Stimulated activated CD4-positive, alpha-beta T cell treated with anti-CD3 and anti-CD28 coated beads, Interleukin-1b, Interleukin-23, amount 100 ng/mL, for 4 hours (primary cell): ENCODE data around the gene BLOC1S4.
"Not testable (repeated sequence)": the region's sequence is repeated elsewhere in the genome, so short reads cannot be mapped to it uniquely, and the experiment has no call there.

Experiments used
- DNase-seq, 2 donors: peaks; one replicate each; pipeline ENCODE4 v3.0.0-alpha.2; 2020; ENCODE audit warnings: low read depth in 2 of 2

BLOC1S4 gene, protein sequence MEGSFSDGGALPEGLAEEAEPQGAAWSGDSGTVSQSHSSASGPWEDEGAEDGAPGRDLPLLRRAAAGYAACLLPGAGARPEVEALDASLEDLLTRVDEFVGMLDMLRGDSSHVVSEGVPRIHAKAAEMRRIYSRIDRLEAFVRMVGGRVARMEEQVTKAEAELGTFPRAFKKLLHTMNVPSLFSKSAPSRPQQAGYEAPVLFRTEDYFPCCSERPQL

DNA sequence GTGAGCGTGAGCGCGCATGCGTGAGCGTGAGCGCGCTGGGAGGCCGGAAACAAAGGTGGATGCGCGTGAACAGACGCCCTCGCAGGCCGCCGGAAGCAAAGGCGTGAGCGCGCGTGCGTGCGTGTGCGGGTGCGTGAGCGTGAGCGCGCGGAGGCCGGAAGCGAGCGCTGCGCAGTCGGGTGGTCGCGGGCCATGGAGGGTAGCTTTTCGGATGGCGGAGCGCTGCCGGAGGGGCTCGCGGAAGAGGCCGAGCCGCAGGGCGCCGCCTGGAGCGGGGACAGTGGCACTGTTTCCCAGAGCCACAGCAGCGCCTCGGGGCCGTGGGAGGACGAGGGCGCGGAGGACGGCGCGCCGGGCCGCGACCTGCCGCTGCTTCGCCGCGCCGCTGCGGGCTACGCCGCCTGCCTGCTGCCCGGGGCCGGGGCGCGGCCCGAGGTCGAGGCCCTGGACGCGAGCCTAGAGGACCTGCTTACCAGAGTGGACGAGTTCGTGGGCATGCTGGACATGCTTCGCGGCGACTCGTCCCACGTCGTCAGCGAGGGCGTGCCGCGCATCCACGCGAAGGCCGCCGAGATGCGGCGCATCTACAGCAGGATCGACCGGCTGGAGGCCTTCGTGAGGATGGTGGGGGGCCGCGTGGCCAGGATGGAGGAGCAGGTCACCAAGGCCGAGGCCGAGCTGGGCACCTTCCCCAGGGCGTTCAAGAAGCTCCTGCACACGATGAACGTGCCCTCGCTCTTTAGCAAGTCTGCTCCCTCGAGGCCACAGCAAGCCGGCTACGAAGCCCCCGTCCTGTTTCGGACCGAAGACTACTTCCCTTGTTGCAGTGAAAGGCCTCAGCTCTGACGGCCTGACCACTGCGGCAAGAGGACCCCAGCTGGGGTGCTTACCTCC lies at the start of gene BLOC1S4:
Gene BLOC1S4 (plus strand): TSS at position 157 of the 894 bp plus-strand sequence. CDS start 36 bp downstream, at position 193.
- DNase-seq, result peak; percentile 79 to 80

GRCh38 chr4:6668391-6668790 lies 47.6 kb upstream of the BLOC1S4 start:
- DNase-seq, result no peak

DNA sequence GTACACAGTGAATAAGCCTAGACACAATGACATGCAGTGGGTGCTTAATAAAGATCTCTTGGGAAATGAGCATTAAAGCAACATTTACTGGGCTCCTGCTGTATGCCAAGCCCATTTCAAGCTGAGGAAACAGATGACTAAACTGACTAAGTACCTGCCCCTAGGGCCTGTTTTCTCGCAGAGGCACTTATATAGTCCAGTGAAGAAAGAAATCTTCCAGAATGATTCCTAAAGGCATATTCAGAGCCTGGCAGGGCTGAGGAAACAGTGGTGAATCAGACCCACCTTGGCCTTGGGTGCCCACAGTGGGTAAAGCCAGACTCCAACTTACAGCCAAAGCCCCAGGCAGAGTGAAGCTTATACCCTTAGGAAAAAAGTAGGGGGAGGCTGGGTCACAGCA lies 44.3 kb upstream of the BLOC1S4 start:
- DNase-seq, result no peak

DNA sequence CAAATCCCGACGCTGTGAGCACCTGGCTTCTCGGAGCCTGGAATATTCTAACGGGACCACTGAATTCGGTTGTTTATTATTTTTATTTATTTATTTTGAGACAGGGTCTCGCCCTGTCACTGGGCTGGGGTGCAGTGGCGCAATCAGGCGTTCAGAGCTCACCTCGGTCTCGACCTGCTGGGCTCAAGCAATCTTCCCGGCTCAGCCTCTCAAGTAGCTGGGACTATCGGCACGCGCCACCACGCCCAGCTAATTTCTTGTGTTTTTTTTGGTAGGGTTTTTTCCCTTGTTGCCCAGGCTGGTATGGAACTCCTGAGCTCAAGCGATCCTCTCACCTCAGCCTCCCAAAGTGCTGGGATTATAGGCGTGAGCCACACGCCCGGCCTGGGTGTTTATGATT lies 43.8 kb upstream of the BLOC1S4 start:
- DNase-seq, result no peak

GRCh38 chr4:6672541-6673190 lies 43.3 kb upstream of the BLOC1S4 start:
- not testable (repeated sequence) for DNase-seq

DNA sequence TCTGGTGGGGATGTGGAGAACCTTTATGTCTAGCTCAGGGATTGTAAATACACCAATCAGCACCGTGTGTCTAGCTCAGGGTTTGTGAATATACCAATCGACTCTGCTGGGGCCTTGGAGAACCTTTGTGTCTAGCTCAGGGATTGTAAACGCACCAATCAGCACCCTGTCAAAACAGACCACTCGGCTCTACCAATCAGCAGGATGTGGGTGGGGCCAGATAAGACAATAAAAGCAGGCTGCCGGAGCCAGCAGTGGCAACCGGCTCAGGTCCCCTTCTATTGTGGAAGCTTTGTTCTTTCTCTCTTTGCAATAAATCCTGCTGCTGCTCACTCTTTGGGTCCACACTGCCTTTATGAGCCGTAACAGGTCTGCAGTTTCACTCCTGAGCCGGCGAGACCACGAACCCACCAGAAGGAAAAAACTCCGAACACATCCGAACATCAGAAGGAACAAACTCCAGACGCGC lies 42.7 kb upstream of the BLOC1S4 start:
- not testable (repeated sequence) for DNase-seq

DNA sequence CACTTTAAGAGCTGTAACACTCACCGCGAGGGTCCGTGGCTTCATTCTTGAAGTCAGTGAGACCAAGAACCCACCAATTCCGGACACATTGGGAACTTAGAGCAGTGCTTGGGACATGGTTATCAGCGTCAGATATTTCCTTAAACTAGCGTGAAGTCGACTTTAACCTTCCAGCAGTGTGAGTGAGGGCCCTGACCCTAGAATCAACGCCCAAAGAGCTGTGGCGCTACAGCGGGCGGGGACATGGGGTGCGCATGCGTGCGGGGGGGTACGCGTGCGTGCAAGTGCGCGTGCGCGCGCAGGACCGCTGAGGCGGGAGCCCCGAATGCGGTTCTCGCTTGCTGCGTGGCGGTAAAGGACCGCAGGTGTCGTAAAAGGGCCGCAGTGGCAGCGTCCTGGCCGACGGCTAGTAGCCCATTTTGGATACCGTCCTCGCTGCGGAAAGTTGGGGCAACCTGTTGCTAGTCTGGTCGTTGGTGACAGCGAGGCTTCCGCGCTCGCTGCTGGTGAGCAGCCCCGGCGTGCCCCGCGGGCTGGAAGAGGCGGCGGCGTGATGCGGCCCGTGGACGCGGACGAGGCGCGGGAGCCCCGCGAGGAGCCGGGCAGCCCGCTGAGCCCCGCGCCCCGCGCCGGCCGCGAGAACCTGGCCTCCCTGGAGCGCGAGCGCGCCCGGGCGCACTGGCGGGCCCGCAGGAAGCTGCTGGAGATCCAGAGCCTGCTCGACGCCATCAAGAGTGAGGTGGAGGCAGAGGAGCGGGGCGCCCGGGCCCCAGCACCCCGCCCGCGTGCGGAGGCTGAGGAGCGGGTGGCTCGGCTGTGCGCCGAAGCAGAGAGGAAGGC lies 42.1 kb upstream of the BLOC1S4 start:
- DNase-seq, result peak; percentile 84 to 88

GRCh38 chr4:6674500-6675149 lies 41.3 kb upstream of the BLOC1S4 start:
- peak in 1 of 2 donors; percentile 55 for DNase-seq

DNA sequence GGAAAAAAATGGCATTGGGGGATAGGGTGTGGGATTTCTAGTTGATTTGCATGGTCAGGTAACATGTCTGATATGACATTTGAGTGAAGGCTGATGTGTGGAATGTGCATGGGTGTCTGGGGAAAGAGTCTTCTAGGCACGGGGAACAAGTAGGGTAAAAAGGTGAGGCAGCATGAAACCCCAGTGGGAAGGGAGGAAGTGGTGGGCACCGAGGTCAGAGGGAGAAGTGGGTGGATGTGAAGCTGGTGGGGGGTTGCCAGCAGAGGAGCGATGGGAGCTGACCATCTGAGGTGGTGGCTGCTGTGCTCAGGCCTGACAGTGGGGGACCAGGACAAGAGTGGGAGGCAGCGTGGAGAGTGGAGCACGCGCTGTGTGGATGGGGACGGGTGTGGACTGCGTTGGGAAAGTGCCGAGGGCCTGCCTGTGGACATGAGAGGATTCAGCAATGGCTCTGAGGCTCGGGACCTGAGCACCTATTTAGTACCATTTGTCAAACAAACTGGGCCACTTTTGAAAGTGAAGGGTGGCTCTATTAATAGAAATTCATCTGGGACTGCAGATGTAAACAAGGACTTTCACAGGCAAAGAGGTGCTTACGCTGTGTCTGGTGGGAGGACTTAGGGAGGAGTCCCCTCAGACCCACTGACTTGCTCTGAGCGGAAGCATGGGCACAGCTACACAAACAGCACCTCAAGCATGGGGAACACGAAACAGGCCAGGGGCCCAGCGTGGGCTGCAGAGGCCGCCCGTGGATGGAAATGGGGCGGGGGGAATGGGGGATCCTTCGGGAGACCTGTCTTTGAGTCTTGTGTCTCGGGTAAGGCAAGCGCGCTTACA lies 39.0 kb upstream of the BLOC1S4 start:
- DNase-seq, result no peak

GRCh38 chr4:6680372-6681034 lies 35.5 kb upstream of the BLOC1S4 start:
- DNase-seq, result no peak

DNA sequence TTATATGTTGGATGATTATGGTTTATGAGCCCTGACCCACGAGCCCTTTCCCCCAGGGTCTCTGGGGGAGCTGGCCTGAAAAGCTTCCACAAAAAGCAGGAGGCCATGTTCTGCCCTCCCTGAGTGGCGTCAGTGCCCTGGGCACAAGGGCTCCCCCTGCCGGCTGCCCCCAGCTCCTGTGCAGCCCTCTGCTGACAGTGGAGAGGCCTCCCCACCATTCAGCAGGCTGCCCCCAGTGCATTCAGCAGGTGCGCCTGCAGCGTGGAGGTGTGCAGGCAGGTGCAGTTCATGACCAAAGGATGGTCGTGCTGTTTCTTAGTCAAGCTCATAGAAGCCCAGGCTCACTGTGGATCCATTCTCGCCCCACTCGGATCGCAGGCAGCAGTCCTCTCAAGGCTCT lies 34.8 kb upstream of the BLOC1S4 start:
- no peak for DNase-seq

DNA sequence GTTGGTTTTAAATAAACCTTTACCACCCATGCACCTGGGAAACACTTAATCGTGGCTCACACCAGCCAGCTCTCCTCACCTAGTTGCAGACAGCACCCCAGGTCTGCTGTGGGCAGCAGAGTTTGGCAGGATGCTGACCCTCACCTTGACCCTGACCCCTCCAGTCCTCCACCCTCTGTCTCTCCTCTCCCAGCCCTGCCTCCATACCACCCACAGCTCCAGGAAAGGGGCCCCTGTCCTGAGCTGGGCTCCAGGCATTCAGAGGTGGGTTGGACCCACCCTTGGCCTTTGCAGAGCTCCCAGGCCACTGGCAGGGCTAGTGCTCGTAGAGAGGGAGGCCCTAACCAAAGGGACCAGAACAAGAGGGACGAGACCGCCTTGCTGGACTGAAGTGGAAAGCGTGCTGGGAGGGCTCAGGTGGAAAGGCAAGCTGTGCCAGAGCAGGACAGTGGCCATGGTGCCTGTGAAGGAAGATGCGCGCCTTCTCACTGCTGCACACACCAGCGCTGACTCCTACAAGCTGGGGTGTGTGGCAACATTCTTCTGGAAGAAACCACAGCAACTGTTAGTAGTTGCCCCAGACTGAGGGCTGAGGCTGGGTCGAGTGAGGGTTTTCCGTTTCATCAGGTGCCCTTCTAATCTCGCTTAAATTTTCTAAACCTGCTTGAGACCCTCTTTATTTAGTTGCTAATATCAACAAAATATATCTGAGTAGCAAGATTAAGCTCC lies 32.9 kb upstream of the BLOC1S4 start:
- no peak for DNase-seq

DNA sequence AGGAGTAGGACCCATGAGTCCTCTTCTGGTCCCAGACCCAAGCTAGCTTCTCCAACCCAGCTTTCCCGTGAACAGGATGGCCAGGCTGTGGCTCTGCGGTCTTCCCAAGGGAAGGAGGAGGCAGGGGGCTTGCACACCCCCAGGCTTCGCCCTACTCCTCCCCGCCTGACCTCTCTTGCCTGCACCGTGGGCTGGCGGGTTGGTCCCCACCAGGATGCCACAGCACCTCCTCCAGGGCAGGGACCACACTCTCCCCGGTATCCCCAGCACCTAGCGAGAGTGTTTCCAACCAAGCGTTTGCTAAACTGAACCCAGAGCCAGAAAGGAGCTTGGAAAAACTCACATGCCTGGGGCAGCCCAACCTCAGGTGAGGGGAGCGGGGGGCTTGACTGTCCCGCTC lies 31.3 kb upstream of the BLOC1S4 start:
- no peak for DNase-seq

DNA sequence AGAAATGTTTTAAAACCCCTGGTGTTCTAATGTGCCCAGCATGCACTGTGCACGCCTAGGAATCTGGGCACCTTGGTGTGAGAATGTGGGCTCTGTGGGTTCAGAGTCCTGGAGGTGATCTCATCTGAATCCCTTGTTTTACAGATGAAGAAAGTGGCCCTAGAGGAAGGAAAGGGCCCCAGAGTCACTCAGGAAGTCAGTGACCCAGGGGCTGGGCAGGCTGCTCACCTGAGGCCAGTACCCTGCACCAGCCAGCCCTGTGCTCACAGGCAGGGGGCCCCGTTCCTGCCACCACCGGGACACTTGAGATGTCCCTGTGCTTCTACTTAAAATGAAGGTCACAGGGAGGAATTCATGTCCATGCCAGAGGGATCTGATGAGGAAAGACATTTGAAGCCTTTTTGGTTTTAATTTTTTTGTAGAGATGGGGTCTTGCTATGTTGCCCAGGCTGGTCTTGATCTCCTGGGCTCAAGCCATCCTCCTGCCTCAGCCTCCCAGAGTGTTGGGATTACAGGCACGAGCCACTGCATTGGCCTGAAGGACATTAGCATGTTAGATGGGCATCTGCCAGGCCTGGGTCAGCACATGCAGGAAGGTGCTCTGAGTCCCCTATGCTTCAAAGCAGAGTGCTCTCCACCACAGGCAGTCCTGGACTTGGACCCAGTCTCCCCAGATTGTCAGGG lies 29.7 kb upstream of the BLOC1S4 start:
- no peak for DNase-seq

DNA sequence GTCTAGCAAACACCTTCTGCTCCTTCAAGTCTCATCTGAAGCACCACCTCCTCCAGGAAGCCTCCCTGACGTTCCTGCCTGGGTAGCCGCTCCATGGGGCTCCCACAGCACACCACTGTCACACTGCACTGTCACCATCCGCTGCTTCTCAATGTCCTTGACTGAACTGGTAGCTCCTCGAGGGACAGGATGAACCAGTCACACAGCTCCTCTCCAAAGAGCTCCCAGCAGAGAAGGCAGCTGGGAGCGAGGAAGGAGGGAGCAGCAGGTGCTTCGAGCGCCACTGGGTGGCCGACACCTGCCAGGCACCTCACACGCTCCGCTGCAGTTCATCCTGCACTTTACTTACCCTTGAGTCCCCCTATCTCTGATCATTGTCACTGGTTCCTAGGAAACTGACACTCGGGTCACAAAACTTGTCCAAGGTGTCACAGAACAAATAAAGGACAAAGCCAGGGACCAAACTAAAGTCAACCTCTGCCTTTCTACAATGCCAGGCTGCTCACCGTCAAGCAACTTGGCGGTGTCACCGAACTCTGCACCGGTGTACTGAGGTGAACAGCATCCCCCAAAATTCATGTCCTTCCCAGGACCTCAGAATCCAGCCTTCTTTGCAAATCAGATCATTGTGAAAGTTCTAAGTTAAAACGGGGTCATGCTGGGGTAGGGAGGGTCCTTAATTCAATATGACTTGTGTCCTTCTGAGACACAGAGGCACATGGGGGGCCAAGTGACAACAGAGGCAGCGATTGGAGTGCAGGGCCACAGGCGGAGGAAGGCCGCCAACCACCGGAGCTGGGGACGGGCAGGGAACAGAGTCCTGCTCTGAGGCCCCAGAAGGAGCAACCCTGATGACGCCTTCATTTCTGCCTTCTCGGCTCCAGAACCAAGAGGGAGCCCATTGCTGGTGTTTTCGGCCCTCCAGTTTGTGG lies 27.8 kb upstream of the BLOC1S4 start:
- no peak for DNase-seq

DNA sequence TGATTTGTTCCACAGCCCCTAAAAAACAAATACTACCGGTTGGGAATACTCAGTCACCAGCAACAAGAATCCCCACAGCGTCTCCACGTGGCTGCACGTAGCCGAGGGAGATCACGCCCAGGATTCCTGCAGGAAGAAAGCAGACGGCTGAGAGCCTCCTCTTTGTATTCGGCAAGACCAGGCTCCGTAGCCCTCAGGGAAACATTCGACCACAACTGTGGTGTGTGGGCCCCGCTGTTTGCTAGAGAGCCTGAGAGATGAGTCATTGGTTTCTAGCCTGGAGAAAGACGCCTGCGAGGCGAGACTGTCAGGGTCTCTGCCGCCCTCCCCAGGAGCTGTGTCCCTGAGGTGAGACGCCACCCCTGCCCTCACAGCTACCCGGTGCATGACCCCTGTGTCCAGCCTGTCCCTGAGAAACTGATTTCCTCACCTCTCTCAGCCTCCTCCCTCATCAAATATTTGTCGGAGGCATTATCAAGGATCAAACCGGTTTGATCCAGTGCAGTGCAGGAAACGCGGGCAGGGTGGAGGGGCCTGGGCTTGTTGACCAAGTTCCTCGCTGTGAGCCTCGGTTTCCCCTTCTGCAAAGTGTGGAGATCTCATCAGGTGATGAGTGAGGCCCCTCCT lies 27.0 kb upstream of the BLOC1S4 start:
- peak; percentile 49 to 58 for DNase-seq

GRCh38 chr4:6689506-6689960 lies 26.4 kb upstream of the BLOC1S4 start:
- no peak for DNase-seq
